OCI-LY1 (cell line): ENCODE data around the gene FMN1.

Source experiments
- CTCF ChIP-seq: fragments of 200-600 bp; sonication (generic), shearing (Covaris generic); IDR thresholded peaks from 2 replicates; pipeline ENCODE4 v1.5.1; 2017; ENCODE audit warnings: mild to moderate bottlenecking, antibody characterized with exemption, low read length, moderate library complexity, mixed read lengths
- EZH2 ChIP-seq: fragments of 200-600 bp; sonication (generic), shearing (Covaris generic); IDR thresholded peaks from 2 replicates; pipeline ENCODE4 v1.8.0; 2017; ENCODE audit warnings: borderline replicate concordance, mixed run types, mild to moderate bottlenecking, antibody characterized with exemption, low read length, moderate library complexity, mixed read lengths

GRCh38 chr15:32831485-32831884 lies 363.0 kb downstream of the FMN1 start:
- TF ChIP-seq CTCF, result no peak
- TF ChIP-seq EZH2, result no peak
